GM18505 (cell line): ENCODE results near the gene PGP.
"Not testable (repeated sequence)": the region's sequence is repeated elsewhere in the genome, so short reads cannot be mapped to it uniquely, and the experiment has no call there.

Experiments
- ATAC-seq: cut with Tn5 transposase; IDR thresholded peaks from one replicate; pipeline ENCODE4 v1.9.1; 2021; ENCODE audit not compliant: unreplicated experiment
- POLR2A ChIP-seq: IDR thresholded peaks from 4 replicates; pipeline ENCODE4 v1.6.1; 2011; ENCODE audit warnings: borderline replicate concordance; ENCODE audit not compliant: insufficient read depth, insufficient read length; ENCODE audit errors: extremely low read depth

Gene PGP

DNA sequence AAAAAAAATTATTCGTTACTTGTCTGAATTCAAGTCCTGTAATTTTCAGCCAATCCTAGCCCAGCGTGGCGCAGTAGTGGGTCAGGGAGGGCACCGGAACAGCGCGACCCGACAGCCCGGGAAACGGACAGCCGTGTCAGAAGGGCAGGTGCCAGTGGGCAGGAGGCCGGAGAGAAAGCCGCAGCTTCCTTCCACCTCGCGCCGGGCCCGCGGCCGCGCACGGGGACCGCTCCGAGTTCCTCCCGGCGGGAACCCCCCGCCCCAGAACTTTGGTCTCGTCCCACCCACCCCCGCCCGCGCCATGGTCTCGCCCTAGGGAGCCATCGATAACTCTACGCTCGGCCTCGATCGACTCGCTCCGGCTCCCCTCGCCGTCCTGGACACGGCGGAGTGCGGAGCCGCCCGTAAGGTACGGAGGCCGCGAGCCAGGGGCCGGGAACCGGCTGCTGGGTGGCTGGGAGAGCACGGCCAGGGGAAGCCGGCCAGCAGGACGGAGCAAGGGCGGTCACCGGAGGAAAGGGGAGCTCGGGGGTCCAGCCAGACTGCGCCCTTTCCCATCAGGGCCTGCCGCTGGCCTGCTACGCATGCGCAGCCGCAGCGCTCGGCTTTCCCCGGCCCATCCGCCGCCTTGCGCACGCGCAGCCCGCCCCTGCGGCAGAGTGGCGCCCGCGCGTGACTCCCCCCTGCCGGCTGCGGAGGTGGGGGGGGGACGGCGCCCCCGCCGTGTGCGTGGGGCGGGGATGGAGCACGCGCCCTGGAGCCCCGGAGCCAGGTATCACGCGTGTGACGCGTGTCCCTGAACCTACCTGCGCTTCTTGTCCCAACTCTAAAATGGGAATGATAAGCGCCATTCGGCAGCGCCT is 9.3 kb downstream of the PGP start, which contains the start of gene MLST8:
Gene MLST8, plus strand, starts transcription at position 351 of the 863 bp plus-strand sequence. CDS start 632 bp downstream, outside the sequence.
- peak; percentile 75 for ATAC-seq
- peak; percentile 93 for TF ChIP-seq POLR2A

DNA sequence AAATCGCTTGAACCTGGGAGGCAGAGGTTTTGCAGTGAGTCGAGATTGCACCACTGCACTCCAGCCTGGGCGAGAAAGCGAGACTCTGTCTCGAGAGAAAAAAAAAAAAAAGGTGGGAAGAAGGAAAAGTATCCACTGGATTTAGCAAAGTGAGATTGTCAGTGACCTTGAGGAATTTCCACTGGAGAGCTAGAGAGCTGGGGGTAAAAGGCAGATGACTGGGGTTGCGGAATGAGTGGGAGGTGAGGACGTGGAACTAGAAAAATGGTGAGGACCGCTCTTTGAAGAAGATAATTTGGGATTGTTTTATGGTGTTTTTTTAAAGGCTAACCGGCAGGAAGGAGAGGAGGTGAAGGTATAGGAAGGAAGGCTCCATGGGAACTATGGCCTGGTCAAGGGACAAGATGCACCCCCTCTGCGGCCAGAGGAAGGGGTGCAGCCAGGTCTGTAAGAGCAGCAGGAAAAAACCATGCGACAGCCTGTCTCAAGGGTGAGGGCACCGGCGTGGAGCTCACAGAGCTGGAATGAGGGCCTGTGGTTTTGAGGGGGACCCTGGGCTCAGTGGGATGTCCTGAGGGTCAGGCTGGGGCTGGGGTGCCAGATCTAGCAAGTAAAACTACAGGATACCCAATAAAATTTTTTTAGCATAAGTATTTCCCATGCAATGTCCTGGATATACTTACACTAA is 10.1 kb downstream of the PGP start:
- no peak for ATAC-seq
- TF ChIP-seq POLR2A: no peak

DNA sequence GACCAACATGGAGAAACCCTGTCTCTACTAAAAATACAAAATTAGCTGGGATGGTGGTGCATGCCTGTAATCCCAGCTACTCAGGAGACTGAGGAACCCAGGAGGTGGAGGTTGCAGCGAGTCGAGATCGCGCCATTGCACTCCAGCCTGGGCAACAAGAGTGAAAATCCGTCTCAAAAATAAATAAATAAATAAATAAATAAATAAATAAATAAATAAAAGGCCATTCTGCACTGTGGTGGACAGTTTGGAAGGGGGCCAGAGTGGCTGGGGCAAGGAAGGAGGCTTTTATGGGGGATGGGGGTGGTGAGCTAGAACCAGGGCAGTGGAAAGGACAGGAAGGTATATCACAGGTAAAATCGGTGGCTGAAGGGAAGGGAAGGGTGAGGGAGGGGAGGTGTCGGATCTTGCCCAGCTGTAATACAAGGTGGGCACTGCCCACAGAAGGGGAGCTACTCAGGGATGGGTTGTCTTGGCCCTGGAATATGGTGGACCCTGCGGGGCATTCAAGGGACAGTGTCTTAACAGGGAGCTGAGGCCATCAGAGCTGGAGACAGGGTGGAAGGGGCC is 11.4 kb downstream of the PGP start:
- not testable (repeated sequence) for ATAC-seq

DNA sequence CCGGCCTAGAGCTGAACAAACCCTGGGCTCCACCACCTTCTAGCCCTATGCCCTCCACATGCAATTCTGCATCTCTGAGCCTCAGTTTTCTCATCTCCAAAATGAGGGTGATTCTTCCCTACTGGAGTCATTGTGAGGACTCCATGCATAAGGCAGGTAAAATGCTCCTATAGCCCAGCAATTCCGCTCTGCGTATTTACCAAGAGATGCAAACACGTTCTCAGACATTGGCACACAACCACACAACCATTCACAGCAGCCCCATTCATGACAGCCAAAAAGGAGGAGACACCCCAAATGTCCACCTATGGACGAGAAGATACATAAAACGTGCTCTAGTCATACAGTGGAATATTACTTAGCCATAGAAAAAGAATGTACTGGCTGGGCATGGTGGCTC is 14.3 kb downstream of the PGP start:
- TF ChIP-seq POLR2A: no peak
- no peak for ATAC-seq

DNA sequence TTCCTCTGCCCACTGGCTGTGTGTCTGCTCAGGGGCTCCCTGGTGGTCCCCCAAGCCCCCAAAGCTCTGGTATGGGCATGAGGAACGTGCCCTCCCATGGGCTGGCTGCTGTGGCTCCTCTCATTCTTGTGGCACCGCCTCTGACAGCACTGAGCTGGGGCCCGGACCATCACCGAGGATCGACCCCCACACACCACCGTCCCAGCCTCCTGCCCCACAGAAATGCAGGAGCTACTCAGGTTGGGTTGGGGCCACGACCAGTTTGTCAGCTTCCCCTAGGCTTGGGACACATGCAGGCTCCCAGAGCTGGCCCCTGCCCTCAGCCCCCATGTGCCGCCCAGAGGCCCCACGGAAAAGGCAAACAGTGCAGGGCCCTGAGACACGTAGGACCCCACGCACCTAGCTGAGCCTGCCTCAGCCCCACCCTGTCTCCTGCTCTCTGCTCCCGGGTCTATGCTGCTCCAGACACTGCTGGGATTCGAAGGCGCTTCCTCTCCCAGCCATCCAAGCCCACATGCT is 15.0 kb downstream of the PGP start:
- no peak for ATAC-seq

DNA sequence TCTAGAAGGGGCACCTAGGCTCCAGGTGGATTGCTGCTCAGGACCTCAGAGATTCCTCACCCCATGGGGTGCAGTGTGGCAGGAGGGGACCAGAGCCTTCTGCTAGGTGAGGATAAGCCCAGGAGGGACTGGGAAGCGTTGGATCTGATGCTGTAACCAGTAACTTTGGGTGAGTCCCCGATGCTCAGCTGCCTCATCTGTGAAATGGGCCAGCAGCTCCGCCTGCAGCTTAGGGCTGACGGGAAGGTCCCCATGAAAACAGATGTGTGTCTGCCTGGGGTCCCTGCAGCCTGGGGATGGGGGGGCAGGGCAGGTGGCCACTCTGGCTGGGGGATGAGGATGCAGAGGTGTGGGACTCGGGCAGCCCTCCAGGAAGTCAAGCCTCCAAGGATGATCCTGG is 15.5 kb downstream of the PGP start:
- ATAC-seq: no peak

More for the DNA sequence above, 15.0 kb downstream of the PGP start:
- no peak for TF ChIP-seq POLR2A

DNA sequence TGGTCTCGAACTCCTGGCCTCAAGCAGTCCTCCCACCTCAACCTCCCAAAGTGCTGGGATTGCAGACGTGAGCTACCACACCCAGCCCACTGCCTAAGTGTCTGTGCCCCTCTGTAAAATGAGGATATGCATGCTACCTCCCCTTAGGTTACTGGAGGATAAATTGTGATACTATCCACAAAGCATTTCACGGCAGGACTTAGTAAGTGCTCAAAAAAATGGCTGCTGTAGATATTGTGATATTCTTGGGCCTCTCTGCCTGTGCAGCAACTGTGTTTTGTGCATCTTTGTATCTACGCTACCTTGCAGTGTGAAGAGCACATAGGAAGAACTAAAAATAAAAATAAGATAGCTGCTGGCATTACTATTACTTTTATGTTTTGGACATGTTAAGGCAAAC is 16.4 kb downstream of the PGP start:
- ATAC-seq: no peak
- TF ChIP-seq POLR2A: no peak

More for the DNA sequence above, 15.5 kb downstream of the PGP start:
- TF ChIP-seq POLR2A: no peak

DNA sequence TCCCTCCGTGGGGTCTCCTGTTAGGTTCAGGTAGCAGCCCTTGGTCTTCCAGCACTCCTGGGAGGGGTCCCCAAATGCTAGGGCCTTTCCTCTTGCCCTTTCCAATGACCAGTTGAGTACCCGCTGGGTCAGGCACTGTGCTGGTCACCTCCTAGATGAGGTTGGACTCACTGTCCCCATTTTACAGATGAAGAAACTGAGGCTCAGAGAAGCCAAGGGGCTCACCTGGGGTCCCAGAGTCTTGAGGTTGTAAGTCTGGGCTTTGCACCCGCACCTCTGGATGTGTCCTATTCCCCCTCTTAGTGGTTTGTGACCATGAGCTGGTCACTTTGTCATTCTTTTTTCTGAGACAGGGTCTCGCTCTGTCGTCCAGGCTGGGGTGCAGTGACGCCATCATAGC is 16.9 kb downstream of the PGP start:
- no peak for TF ChIP-seq POLR2A
- ATAC-seq: no peak

DNA sequence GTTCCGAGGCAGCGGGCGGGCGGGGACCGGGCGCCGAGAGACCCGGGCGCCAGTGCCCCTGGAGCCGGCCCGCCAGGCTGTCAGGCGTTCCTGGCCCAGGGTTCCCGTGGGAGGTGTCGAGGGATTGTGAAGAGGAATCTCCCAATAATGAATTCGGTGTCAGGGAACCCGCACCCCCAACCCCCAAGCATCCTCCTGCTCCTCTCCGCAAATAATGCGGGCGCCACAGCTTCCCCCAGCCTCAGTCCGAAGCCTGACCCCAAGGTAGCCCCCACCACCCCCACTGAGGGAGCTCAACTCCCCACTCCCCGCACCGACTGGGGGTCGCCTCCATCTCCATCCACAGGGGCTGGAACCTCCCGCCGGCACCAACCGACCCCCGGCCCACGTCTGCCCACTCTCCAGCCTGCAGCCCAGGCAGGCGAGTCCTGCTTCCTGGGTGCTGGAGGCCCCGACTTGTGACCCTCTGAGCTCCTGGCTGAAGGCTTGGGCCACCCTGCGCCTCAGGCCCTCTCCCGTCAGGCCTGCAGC is 17.6 kb downstream of the PGP start:
- ATAC-seq: no peak

DNA sequence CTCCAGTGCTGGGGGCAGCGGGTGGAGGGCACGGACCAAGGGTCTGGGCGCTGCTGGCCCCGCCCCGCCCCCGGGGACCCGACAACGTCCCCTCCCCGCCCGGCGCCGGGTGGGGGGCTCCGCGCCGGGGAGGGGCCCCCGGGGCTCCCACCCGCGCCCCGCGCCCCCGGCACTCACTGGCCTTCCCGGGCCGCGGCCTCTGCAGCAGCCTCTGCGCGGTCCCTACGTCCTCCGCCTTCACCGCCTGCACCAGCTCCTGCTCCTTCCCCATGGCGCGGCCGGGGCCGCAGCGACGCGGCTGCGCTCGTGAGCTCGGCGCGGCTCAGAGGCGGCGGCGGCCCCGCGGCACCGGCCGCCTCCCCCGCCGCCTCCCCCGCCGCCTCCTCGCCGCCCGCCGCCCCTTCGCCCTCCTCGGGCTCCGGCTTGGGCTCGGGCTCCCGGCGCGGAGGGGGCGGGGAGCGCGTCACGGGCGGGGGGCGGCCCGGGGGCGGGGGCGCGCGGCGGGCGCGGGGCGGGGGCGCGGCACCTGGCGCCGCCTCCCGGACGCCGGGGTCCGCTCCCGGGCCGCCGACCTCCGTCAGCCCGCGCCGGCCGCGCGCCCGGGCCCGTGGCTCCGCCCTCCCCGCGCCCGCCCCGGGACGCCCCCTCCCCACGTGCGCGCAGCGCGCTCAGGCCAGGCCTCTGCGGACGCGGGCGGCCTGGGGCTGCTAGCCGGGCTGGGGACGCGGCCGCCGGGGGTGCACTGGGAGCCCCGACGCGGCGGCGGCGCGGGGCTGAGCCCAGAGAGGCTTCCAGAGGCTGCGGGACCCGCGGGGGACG is 18.3 kb downstream of the PGP start, which contains the start of gene CASKIN1:
Gene CASKIN1, minus strand, starts transcription at position 444 of the 819 bp plus-strand sequence. Its CDS starts 173 bp downstream, at position 271.
- no peak for TF ChIP-seq POLR2A
- ATAC-seq: no peak

More for the DNA sequence above, 17.6 kb downstream of the PGP start:
- no peak for TF ChIP-seq POLR2A

DNA sequence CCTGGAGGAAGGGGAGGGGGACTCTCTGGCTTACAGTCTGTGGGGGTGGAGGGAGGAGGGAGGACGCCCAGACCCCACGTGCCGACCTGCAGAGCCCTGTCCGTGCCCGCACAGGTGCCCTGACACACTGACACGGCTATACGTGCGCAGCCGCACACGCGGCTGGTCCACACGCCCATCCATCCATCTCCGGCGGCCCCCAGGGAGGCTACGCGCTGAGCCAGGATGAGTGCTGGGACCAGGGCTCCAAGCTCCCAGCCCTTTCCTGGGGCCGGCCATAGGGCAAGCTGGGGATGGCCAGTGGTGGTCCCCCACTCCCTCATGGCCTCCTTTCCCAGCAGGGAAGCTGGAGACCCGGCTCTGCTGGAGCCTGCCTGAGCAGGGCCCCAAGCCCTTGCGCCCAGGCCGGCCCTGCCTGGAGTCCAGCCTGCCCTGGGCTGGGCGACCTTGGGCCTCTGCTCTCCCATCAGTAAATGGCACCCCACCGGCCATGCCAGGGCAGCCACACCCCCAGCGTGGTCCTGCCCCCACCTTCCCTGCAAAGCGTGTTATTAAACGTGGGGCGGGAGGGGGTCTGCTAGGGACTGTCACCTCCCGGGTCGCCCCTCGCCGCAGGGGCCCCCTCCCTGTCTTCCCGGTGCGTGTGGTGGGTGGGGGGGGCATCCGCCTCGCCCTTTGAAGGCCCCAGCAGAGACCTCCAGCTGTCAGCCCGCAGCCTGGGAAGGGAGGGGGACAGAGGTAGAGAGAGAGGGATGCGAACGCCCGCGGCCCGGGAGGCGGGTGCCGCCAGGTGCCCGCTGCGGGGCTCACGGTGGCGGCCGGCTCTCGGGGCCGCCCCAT is 19.1 kb downstream of the PGP start:
- ATAC-seq: no peak
- TF ChIP-seq POLR2A: no peak
